ENCODE results near the gene PHACTR3. TPM values are rescaled to one million over a fixed set of nuclear protein-coding genes. Genes with fewer than 3 reads are reported as not detected.

The PHACTR3 gene
- total RNA-seq, 1 donor from 2014 or later: 22.3 TPM

- H3K4me3 Mint-ChIP-seq: no peak overlapping the region
- H3K9me3 Mint-ChIP-seq: peaks cover under 1% of the 10 kb centered on the region
- H3K4me1 Mint-ChIP-seq: no peaks in the 10 kb centered on the region
- H3K36me3 Mint-ChIP-seq (ENCODE audit: low read depth): no peaks in the 10 kb centered on the region
- peaks cover 90% of the 10 kb centered on the region for H3K27me3 Mint-ChIP-seq (ENCODE audit: low read depth)
- TF ChIP-seq, protein P1, sequence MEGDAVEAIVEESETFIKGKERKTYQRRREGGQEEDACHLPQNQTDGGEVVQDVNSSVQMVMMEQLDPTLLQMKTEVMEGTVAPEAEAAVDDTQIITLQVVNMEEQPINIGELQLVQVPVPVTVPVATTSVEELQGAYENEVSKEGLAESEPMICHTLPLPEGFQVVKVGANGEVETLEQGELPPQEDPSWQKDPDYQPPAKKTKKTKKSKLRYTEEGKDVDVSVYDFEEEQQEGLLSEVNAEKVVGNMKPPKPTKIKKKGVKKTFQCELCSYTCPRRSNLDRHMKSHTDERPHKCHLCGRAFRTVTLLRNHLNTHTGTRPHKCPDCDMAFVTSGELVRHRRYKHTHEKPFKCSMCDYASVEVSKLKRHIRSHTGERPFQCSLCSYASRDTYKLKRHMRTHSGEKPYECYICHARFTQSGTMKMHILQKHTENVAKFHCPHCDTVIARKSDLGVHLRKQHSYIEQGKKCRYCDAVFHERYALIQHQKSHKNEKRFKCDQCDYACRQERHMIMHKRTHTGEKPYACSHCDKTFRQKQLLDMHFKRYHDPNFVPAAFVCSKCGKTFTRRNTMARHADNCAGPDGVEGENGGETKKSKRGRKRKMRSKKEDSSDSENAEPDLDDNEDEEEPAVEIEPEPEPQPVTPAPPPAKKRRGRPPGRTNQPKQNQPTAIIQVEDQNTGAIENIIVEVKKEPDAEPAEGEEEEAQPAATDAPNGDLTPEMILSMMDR (conservative IDR thresholded peaks at IDR 0.05): no peak
- DNase-seq (ENCODE audit: low read depth, low spot score): no peak
- no peak overlapping the region for H3K27ac Mint-ChIP-seq (ENCODE audit: unreplicated experiment)
Measured at GRCh38 chr20:59703046-59703445, 98.7 kb downstream of the PHACTR3 start.

- TF ChIP-seq, protein P1 (conservative IDR thresholded peaks at IDR 0.05): no peak
- Mint-ChIP-seq H3K9me3 (peaks cover 6% of the 10 kb centered on the region), H3K4me1 (no peaks in the 10 kb centered on the region), H3K4me3 (no peak overlapping the region), H3K27ac (ENCODE audit: unreplicated experiment) (peak overlapping the region; percentile 53), H3K36me3 (ENCODE audit: low read depth) (no peaks in the 10 kb centered on the region), H3K27me3 (ENCODE audit: low read depth) (peaks cover 83% of the 10 kb centered on the region)
- no peak for DNase-seq (ENCODE audit: low read depth, low spot score)
Measured at GRCh38 chr20:59705651-59706399, 101.5 kb downstream of the PHACTR3 start.

GRCh38 chr20:59706400-59706693 lies 102.0 kb downstream of the PHACTR3 start:
- H3K27ac Mint-ChIP-seq (ENCODE audit: unreplicated experiment): no peak overlapping the region
- no peaks in the 10 kb centered on the region for H3K4me1 Mint-ChIP-seq
- peaks cover 6% of the 10 kb centered on the region for H3K9me3 Mint-ChIP-seq
- H3K4me3 Mint-ChIP-seq: no peak overlapping the region
- peaks cover 80% of the 10 kb centered on the region for H3K27me3 Mint-ChIP-seq (ENCODE audit: low read depth)
- no peak for DNase-seq (ENCODE audit: low read depth, low spot score)
- TF ChIP-seq, protein P1 (conservative IDR thresholded peaks at IDR 0.05): no peak
- no peaks in the 10 kb centered on the region for H3K36me3 Mint-ChIP-seq (ENCODE audit: low read depth)

DNA sequence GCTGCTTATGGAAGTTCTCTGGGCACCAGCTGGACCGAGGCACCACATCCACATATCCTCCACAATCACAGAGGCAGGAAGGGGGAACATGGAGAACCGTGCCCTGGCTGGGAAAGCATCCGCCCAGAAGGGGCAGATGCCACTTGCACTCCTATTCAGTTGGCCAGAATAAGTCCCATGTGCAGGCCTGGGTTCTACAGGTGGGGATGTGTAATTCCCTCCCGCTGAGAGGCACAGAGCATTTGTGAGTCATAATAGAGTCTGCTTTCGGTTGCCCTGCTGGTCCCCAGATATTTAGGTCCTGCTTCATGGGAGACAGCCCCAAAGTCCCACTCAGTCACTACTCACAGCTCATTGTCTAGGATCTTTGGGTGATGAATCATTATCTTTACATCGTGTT lies 104.0 kb downstream of the PHACTR3 start:
- H3K4me1 Mint-ChIP-seq: no peaks in the 10 kb centered on the region
- H3K27me3 Mint-ChIP-seq (ENCODE audit: low read depth): peaks cover 75% of the 10 kb centered on the region
- no peak overlapping the region for H3K4me3 Mint-ChIP-seq
- TF ChIP-seq, protein P1 (conservative IDR thresholded peaks at IDR 0.05): no peak
- peaks cover 4% of the 10 kb centered on the region for H3K36me3 Mint-ChIP-seq (ENCODE audit: low read depth)
- H3K27ac Mint-ChIP-seq (ENCODE audit: unreplicated experiment): no peak overlapping the region
- no peak for DNase-seq (ENCODE audit: low read depth, low spot score)
- H3K9me3 Mint-ChIP-seq: peaks cover 16% of the 10 kb centered on the region

GRCh38 chr20:59709636-59710035 lies 105.3 kb downstream of the PHACTR3 start:
- DNase-seq (ENCODE audit: low read depth, low spot score): no peak
- Mint-ChIP-seq H3K4me3 (no peak overlapping the region), H3K9me3 (peaks cover 21% of the 10 kb centered on the region), H3K4me1 (no peaks in the 10 kb centered on the region), H3K27me3 (ENCODE audit: low read depth) (peaks cover 72% of the 10 kb centered on the region), H3K36me3 (ENCODE audit: low read depth) (peaks cover 7% of the 10 kb centered on the region), H3K27ac (ENCODE audit: unreplicated experiment) (no peak overlapping the region)
- TF ChIP-seq, protein P1 (conservative IDR thresholded peaks at IDR 0.05): no peak
